GM12873 (cell line): ENCODE data around the gene CYP26A1.

Source experiments
- TF ChIP-seq, protein P1 (sequence below): IDR thresholded peaks from 2 replicates; pipeline ENCODE4 v1.5.1; 2012; ENCODE audit warnings: low read depth, mild to moderate bottlenecking, moderate library complexity, low read length, control low read depth; ENCODE audit not compliant: insufficient read depth; ENCODE audit errors: missing control alignments

The CYP26A1 gene

DNA sequence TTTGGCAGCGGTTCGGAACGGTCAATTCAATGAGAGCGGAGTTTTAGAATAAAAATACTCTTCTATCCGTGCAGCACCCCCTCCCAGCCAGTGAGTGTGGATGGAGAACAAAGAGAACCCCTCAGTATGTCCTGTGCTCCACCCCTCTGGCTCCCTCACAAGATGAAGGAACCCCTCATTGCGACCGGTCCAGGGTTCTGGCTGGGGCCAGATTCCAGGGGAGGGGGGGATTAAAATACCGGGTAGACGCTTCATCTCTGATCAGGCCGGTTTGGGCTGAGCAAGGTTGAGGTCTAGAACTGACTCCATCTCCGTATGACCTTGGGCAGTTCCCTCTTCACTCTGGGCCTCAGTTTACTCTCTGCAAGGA lies 7.2 kb upstream of the CYP26A1 start:
- TF ChIP-seq, protein P1, sequence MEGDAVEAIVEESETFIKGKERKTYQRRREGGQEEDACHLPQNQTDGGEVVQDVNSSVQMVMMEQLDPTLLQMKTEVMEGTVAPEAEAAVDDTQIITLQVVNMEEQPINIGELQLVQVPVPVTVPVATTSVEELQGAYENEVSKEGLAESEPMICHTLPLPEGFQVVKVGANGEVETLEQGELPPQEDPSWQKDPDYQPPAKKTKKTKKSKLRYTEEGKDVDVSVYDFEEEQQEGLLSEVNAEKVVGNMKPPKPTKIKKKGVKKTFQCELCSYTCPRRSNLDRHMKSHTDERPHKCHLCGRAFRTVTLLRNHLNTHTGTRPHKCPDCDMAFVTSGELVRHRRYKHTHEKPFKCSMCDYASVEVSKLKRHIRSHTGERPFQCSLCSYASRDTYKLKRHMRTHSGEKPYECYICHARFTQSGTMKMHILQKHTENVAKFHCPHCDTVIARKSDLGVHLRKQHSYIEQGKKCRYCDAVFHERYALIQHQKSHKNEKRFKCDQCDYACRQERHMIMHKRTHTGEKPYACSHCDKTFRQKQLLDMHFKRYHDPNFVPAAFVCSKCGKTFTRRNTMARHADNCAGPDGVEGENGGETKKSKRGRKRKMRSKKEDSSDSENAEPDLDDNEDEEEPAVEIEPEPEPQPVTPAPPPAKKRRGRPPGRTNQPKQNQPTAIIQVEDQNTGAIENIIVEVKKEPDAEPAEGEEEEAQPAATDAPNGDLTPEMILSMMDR, result no peak

DNA sequence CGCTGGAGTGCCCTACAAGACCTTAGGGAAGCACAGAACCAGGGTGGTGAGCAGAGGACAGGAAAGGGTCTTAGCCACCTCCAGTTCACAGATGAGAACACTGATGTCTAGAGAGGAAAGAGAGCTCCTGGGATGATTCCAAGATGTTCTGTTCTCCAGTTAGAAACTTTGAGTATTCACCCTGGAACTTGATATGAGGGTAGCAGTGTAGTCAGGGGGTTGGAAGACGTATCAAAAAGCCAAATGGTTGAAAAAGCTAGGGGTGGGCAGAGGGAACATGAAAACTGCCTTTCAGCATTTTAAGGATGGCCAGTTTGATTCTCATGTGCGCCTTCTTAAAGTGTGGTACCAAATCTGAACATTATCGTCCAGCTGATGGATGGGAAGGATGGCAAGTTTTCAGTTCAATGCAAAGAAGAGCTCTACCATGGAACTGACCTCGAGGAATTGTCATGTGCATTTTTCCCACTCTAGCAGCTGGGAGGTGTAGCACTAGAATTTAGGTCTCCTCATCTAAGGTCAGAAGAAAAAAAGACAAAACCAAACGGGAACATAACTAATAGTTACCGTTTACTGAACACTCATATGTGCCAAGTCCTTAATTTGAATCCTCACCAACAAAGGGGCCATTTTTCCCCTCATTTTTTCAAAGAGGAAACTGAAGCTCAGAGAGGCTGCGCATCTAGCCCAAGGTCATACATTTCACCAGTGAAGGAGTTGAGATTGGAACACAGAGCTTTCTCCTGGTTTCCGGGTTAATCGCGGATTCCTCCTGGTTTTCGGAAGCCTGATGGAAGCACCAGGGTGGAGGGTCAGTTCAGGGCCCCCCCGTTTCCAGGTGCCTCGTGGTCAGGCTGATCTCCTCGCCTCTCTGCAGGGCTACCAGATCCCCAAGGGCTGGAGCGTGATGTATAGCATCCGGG lies 6.0 kb upstream of the CYP26A1 start:
- TF ChIP-seq, protein P1, result no peak

DNA sequence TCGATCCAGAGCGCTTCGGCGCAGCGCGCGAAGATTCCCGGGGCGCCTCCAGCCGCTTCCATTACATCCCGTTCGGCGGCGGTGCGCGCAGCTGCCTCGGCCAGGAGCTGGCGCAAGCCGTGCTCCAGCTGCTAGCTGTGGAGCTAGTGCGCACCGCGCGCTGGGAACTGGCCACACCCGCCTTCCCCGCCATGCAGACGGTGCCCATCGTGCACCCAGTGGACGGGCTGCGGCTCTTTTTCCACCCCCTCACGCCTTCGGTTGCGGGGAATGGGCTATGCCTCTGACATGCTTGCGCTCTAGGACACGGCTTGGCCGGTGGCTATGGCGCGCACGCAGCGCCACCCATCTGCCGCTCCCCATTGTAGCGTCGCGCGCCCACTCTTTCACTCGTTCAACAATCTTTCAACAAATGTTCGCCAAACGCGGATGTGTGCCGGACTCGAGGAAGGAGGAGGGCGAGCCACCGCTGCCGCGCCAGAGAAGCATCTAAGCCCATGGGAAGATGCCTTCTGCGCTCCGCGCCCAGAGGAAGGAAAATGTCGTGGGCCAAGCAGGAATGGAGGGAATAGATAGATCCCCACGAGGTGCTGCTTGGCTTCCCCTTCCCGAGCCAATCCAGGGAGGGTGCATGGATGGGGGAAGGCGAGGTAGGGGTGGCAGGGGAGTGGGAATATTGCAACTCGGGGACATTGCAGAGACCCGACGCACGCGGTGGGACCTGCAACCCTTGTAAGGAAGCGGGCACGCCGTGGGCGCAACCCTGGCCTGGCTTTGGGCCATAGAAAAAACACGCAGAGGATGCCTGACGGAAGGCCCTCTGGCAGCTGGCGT lies 5.1 kb upstream of the CYP26A1 start:
- TF ChIP-seq, protein P1, result no peak

DNA sequence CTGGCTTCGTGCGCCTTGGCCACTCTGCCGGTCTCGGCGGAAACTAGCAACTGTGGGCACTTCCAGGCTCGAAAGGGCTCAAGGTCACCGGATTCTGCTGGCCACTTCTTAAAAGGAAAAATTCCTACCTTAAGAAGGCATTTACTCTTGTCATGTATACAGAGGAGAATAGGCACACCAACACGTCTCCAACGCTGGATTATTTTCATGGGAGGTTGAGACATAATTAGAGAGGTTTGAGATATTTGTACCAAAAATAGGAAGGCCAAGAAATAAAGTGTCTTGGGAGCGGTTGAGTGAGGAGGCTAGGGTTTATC lies 4.5 kb upstream of the CYP26A1 start:
- TF ChIP-seq, protein P1, result no peak

DNA sequence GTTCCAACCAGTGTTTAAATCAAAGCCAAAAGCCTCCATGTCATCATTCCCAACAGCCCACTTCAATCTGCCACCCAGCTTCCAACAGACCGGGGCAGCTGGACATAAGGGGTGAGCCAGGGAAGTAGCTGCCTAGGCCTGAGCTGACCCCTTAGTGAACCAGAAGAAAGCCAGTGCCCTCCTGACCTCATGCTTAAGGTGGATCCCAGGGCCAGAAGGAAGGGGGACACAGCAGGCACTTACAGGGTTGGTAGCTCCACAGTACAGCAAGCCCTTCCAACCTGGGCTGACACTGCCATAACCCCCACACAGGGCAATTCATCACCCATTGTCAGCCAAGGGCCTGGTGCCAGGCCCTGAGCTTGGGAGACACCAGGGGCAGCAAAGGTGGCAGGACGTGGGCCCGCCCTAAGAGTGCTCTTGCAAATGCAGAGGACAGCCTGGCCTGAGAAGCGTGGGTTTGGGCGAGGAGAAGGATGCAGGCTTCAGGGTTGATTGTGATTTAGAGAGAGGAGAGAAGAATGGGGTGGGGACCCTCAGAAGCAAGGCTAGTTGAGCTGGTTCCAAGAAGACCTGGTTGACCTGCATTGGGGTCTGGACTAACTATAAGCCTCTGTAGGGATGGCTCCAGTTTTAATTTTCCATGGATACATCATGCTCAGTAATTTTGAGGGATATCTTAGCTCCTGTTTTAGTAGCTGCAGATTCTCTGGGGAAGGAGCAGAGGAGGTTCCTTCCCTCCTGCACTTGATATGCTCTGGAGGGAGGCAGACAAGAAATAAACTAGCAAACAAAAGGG lies 3.1 kb upstream of the CYP26A1 start:
- TF ChIP-seq, protein P1, result no peak

DNA sequence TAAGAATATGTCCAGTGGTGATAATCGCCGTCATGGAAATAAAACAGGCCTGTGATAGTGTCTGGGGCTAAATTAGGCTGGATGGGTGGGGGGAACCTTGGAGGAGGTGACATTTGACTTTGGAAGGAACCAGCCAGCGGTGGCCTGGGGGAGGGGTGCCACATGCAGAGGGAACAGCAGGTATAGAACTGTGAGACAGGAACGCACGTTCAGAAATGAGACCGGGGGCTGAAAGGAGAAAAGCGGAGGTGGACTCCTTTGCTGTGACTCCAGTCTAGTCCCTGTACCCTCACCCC lies 2.6 kb upstream of the CYP26A1 start:
- TF ChIP-seq, protein P1, result no peak
